ENCODE results near the gene IL13.

The IL13 gene

GRCh38 chr5:132635873-132636272 lies 22.1 kb upstream of the IL13 start:
- no peak for TF ChIP-seq Cebpa-rat (IDR thresholded peaks at IDR 0.05)
- Histone ChIP-seq H3K9me3 (replicated peaks in 1 of 11) (no peaks in the 10 kb centered on the region), H3K4me2 (no peak overlapping the region), H3K27me3 (no peaks in the 10 kb centered on the region), H3K4me3 (no peak overlapping the region), H3K9ac (no peak overlapping the region), H3K36me3 (peaks cover 27 to 86% (median 47%) of the 10 kb centered on the region in 11 experiments), H4K20me1 (no peaks in the 10 kb centered on the region), H3K4me1 (peaks cover 0 to 30% (median 24%) of the 10 kb centered on the region in 10 experiments; a peak in 18 of 20 replicates), H3K27ac (no peak overlapping the region)

GRCh38 chr5:132637241-132637640 lies 20.7 kb upstream of the IL13 start:
- no peaks in the 10 kb centered on the region for H3K27me3 ChIP-seq
- H3K9ac ChIP-seq: no peak overlapping the region
- H4K20me1 ChIP-seq: no peaks in the 10 kb centered on the region
- peaks cover 40 to 87% (median 54%) of the 10 kb centered on the region in 11 experiments for H3K36me3 ChIP-seq
- no peak overlapping the region for H3K4me3 ChIP-seq
- H3K9me3 ChIP-seq (replicated peaks in 1 of 11): no peaks in the 10 kb centered on the region
- H3K4me2 ChIP-seq: no peak overlapping the region
- TF ChIP-seq Cebpa-rat (IDR thresholded peaks at IDR 0.05): no peak
- H3K4me1 ChIP-seq: peaks cover 0 to 34% (median 25%) of the 10 kb centered on the region in 10 experiments; a peak in 18 of 20 replicates
- H3K27ac ChIP-seq: no peak overlapping the region

DNA sequence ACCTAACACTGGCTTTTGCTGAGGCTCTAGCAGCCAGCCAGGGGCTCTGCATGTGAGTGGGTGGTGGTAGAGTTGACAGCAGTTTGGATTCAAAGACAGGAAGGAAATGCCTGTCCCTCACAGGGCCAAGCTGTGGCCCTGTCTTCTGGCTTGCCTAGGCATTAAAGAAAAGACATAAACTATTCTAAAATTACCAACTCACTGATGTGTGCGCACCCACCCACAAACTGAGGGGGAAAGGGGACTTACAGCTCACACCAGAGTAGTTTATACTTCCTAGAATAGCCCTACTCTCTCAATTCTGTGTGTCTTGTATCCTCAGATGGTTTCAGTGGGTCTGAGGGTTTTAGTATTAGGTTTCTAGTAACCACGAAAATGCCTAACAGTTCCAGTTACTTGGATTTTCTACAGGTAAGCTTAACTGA lies 18.3 kb upstream of the IL13 start:
- Histone ChIP-seq H3K4me3 (no peak overlapping the region), H3K27me3 (no peaks in the 10 kb centered on the region), H3K4me2 (peak overlapping the region in 10 of 11 experiments; percentile 9 to 68 (median 57); a peak in 17 of 22 replicates), H3K9me3 (replicated peaks in 1 of 11) (no peaks in the 10 kb centered on the region), H3K36me3 (peaks cover 52 to 92% (median 59%) of the 10 kb centered on the region in 11 experiments), H3K4me1 (peaks cover 0 to 34% (median 25%) of the 10 kb centered on the region in 10 experiments; a peak in 18 of 20 replicates), H3K27ac (peak overlapping the region in 1 of 11 experiments; percentile 5; a peak in 2 of 22 replicates), H3K9ac (0 out of 22 replicates have a peak overlapping the region, but pooled peaks of 2 of the 11 experiments have one; percentile 26 to 31), H4K20me1 (no peaks in the 10 kb centered on the region)
- no peak for TF ChIP-seq Cebpa-rat (IDR thresholded peaks at IDR 0.05)

DNA sequence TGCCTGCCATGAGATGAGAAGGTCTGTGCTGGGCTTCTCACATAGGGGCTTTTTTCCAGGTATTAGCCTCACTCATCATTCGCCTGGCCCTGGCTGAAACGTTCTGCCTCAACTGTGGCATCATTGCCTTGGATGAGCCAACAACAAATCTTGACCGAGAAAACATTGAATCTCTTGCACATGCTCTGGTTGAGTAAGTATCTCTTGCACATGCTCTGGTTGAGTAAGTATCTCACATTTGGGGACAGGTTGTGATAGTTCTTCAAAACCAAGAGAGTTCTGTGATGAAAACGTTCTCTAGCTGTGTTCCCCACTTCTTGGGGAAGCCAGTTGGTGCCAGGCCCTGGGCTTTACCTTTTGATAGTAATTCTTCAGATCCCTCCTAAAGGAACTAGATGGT lies 17.4 kb upstream of the IL13 start:
- no peak for TF ChIP-seq Cebpa-rat (IDR thresholded peaks at IDR 0.05)
- H3K36me3 ChIP-seq: peaks cover 47 to 85% (median 59%) of the 10 kb centered on the region in 11 experiments
- H3K27me3 ChIP-seq: no peaks in the 10 kb centered on the region
- H4K20me1 ChIP-seq: no peaks in the 10 kb centered on the region
- H3K9me3 ChIP-seq (replicated peaks in 1 of 11): no peaks in the 10 kb centered on the region
- H3K4me1 ChIP-seq: peaks cover 0 to 34% (median 25%) of the 10 kb centered on the region in 10 experiments; a peak in 18 of 20 replicates
- H3K27ac ChIP-seq: no peak overlapping the region
- H3K4me3 ChIP-seq: no peak overlapping the region
- peak overlapping the region in 6 of 11 experiments; percentile 46 to 68 (median 59); a peak in 11 of 22 replicates for H3K4me2 ChIP-seq
- no peak overlapping the region for H3K9ac ChIP-seq

DNA sequence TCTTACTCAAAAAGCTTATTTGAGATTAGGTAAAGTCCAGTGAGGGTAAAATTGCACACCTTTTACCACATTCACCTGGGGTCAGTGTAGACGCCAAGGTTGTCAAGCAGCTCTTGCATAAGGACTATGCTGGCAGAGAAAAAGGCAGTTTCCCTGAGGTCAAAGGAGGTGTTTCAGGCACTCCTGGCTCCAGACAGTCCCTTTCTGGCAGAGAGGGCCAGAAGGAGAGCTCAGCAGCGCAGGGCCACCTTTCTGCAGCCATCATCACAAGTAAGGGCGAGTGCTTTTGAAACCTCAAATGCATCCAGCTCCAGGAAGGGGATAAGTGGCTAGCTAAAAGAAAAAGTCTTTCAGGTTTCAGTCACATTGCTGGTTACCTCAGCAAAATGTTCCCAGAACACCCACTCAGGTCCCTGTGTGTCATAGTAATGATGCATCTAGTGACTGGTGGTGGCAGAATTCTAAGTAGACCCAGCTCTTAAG lies 16.7 kb upstream of the IL13 start:
- Histone ChIP-seq H3K36me3 (peaks cover 47 to 78% (median 58%) of the 10 kb centered on the region in 11 experiments), H3K9me3 (replicated peaks in 1 of 11) (0 out of 22 replicates have a peak, but pooled peaks cover 0 to under 1% (median 0%) of the 10 kb centered on the region in 11 experiments), H3K4me2 (peak overlapping the region in 3 of 11 experiments; percentile 59 to 68 (median 62); a peak in 2 of 22 replicates), H3K9ac (no peak overlapping the region), H3K27me3 (no peaks in the 10 kb centered on the region), H3K4me1 (peaks cover 0 to 34% (median 25%) of the 10 kb centered on the region in 10 experiments; a peak in 18 of 20 replicates), H3K27ac (no peak overlapping the region), H4K20me1 (no peaks in the 10 kb centered on the region), H3K4me3 (no peak overlapping the region)
- no peak for TF ChIP-seq Cebpa-rat (IDR thresholded peaks at IDR 0.05)

DNA sequence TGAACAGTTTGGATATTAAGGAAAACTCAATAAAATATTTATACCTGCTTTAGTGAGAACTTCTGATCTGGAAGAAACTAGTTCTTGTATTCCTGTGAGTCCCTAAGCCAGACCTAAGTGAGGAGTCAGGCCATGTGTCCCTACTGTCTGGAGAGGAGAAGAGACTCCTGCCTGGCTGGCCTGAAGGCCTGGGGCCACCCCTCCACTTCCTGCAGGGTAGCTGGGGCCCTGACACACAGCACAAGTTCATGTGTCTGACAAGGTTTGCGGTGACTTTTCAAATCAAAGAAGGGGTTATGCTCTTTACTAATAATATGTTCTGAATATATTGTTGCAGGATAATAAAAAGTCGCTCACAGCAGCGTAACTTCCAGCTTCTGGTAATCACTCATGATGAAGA lies 16.1 kb upstream of the IL13 start:
- no peaks in the 10 kb centered on the region for H4K20me1 ChIP-seq
- peaks cover 47 to 73% (median 53%) of the 10 kb centered on the region in 11 experiments for H3K36me3 ChIP-seq
- no peak overlapping the region for H3K4me3 ChIP-seq
- no peaks in the 10 kb centered on the region for H3K27me3 ChIP-seq
- no peak overlapping the region for H3K27ac ChIP-seq
- no peak for TF ChIP-seq Cebpa-rat (IDR thresholded peaks at IDR 0.05)
- no peak overlapping the region for H3K9ac ChIP-seq
- H3K4me2 ChIP-seq: no peak overlapping the region
- H3K4me1 ChIP-seq: peaks cover 0 to 34% (median 25%) of the 10 kb centered on the region in 10 experiments; a peak in 18 of 20 replicates
- H3K9me3 ChIP-seq (replicated peaks in 1 of 11): peaks cover 0 to 6% (median 0%) of the 10 kb centered on the region in 11 experiments; a peak in 4 of 22 replicates

DNA sequence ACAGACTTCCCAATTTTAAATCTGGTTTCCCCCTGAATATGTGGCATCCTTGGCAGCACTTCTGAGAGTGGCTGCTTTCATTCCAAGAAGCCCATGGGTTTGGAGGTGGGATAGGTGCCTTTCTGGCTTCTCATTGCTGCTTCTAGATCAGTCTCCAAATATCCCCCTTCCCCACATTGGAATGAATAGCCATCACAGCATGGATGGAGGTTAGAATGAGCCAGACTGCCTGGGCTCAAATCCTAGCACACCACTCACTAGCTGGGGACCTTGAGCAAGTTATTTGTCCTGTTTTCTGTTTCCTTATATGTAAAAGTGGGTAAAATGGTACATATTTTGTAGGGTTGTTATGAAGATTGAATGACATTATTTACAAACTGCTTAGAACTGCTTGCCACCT lies 13.8 kb upstream of the IL13 start:
- H4K20me1 ChIP-seq: no peaks in the 10 kb centered on the region
- peaks cover 25 to 51% (median 31%) of the 10 kb centered on the region in 11 experiments for H3K36me3 ChIP-seq
- peaks cover 0 to 23% (median 16%) of the 10 kb centered on the region in 10 experiments; a peak in 18 of 20 replicates for H3K4me1 ChIP-seq
- H3K27me3 ChIP-seq: no peaks in the 10 kb centered on the region
- H3K4me2 ChIP-seq: no peak overlapping the region
- H3K27ac ChIP-seq: no peak overlapping the region
- no peak overlapping the region for H3K4me3 ChIP-seq
- H3K9ac ChIP-seq: no peak overlapping the region
- no peak for TF ChIP-seq Cebpa-rat (IDR thresholded peaks at IDR 0.05)
- peaks cover 10 to 27% (median 20%) of the 10 kb centered on the region in 11 experiments; a peak in 20 of 22 replicates for H3K9me3 ChIP-seq (replicated peaks in 1 of 11)

GRCh38 chr5:132646583-132647266 lies 11.2 kb upstream of the IL13 start:
- Histone ChIP-seq H3K27ac (no peak overlapping the region), H3K4me2 (no peak overlapping the region), H3K36me3 (peaks cover 11 to 26% (median 16%) of the 10 kb centered on the region in 11 experiments), H3K4me1 (no peaks in the 10 kb centered on the region), H3K9ac (no peak overlapping the region), H3K27me3 (no peaks in the 10 kb centered on the region), H4K20me1 (no peaks in the 10 kb centered on the region), H3K9me3 (replicated peaks in 1 of 11) (peaks cover 10 to 27% (median 21%) of the 10 kb centered on the region in 11 experiments; a peak in 20 of 22 replicates), H3K4me3 (no peak overlapping the region)
- TF ChIP-seq Cebpa-rat (IDR thresholded peaks at IDR 0.05): no peak

DNA sequence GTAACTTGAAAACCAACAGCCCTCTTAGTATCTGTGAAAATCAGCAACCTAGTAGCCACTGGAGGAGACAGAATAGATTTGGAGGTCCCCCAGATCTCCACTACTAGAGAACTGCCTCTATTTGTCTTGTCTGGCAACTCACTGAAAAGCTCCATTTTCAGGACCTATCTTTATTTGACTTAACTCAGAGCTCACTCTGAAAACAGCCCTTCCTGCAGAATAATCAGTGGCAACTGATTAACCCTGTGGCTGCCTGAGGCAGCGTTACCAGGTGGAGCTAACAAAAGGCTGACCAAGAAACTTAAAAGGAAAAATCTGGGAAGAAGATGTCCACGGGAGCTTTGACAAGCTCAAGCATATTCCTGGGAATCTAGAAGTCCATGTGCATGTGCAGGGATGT lies 10.5 kb upstream of the IL13 start:
- Histone ChIP-seq H4K20me1 (no peaks in the 10 kb centered on the region), H3K4me2 (no peak overlapping the region), H3K27ac (no peak overlapping the region), H3K4me3 (no peak overlapping the region), H3K9ac (no peak overlapping the region), H3K36me3 (peaks cover 8 to 19% (median 9%) of the 10 kb centered on the region in 11 experiments; a peak in 21 of 22 replicates), H3K9me3 (replicated peaks in 1 of 11) (peaks cover 10 to 27% (median 21%) of the 10 kb centered on the region in 11 experiments; a peak in 20 of 22 replicates), H3K27me3 (no peaks in the 10 kb centered on the region), H3K4me1 (no peaks in the 10 kb centered on the region)
- TF ChIP-seq Cebpa-rat (IDR thresholded peaks at IDR 0.05): no peak
